Measurements from ENCODE around the gene FAM90A1. TPM values are rescaled to one million over a fixed set of nuclear protein-coding genes. Genes with fewer than 3 reads are reported as not detected.
A peak's percentile ranks its signal among the peaks of the same experiment; 100 is the strongest.
"Not testable (repeated sequence)": the region's sequence is repeated elsewhere in the genome, so short reads cannot be mapped to it uniquely, and the experiment has no call there.

FAM90A1 gene
- total RNA-seq, 1 donor from 2014 or later: not detected

DNA sequence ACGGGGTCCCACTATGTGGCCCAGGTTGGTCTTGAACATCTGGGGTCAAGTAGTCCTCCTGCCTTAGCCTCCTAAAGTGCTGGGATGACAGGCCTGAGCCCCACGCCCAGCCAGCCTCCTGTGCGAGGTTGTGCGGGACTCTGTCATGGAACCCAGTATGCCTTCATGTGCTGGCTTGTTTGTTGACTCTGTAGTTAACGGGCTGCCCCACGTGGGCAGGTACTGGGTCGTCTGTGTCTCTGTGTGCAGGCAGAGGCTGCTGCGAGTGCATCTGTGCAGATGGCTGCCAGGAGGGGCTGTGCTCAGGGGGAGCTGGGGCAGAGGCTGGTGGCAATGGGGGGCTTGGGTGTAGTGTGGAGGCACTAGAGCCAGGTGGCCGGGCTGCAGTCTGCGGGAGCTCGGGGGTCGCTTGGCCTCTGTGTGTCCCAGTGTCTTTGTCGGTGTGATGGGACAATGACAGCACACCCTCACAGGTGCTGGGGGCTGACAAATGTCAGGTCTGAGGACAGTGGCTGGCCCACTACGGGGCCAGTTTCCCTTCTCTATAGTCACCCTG, 6.0 kb upstream of the FAM90A1 start:
- not testable (repeated sequence) for DNase-seq (ENCODE audit: low spot score)

DNA sequence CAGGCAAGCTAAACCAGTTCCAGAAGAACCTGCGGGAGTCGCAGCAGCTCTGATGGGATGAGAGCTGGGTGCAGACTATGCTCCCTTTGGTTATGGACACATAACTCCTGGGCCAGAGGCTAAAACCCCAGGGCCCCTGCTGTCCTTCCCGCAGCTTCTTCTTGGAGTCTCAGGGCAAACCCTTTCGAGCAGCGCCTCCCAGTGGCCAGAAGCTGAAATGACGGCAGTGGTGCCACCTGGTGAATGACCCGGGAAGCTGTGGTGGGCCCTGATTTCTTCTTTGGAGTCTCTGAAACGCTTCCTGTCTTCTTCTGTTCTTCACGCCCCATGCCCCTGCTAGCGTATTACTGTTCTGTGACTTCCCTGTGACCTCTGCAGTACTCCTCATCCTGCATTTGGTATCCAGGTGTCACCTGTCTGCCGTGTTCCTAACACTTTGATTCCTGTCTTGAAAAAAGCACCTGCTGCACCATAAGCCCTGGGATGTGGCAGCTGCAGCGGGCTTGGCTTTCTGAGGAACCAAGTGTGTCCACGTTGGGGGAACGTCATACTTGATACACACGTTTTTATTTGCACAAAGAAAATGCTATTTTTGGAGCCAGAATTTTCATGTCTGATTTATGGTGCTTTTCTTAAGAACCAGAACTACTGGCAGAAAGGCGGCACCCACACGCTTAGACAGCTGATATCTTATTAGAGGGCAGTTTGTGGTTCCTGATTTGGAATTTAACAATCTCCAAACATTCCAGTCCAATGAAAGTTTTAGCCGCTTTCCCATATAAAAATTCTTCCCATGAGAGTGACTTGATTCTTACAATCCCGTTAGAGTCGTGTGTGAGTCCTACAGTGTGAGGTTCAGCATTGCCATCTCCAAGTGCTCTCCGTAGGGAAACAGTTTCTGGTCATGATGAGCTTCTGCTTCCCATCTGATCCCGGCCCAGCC, 4.5 kb upstream of the FAM90A1 start:
- DNase-seq (ENCODE audit: low spot score): peak; percentile 40

DNA sequence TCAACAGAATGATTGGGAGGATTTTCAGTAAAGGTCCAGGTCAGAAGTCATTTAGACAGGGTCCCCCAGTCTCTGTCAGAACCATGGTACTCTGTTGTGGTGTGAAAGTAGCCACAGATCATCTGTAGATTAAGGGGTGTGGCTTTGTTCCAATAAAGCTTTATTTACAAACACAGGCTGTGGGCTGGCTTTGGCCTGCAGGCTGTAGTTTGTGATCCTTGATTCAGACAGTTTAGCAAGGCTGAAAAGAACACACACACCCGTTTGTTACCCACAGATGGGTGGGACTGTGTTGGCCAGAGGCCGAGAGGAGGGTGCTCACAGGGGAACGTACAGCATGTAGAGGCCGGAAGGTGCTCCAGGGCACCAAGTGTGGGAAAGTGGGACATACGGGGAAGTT, 3.6 kb upstream of the FAM90A1 start:
- DNase-seq (ENCODE audit: low spot score): not testable (repeated sequence)

DNA sequence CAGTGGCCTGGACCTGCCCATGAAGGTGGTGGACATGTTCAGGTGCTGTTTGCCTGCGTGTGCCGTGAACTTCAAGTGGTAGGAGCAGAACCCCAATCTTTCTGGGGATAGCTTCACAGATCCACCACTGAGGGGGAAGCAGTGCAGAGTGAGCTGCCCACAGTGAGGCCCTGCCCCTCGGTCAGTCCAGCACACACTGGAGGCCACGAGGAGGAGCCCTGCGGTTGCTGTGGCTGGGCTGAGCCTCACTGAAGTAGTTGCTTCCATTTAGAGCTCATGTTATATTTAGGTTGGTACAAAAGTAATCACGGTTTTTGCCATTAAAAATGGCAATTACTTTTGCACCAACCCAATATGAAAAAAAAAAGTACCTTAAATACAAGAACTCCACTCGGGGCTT, 2.1 kb upstream of the FAM90A1 start:
- DNase-seq (ENCODE audit: low spot score): not testable (repeated sequence)

DNA sequence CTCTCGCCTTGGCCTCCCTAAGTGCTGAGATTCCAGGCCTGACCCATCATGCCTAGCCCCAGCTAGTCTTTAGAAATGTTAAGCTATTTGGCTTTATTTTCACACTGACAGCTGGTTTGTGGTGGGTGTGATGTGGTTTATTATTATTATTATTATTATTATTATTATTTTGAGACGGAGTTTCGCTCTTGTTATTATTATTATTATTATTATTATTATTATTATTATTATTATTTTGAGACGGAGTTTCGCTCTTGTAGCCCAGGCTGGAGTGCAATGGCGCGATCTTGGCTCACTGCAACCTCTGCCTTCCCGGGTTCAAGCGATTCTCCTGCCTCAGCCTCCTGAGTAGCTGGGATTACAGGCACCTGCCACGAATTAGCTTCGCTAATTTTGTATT, 1.2 kb upstream of the FAM90A1 start:
- DNase-seq (ENCODE audit: low spot score): not testable (repeated sequence)

DNA sequence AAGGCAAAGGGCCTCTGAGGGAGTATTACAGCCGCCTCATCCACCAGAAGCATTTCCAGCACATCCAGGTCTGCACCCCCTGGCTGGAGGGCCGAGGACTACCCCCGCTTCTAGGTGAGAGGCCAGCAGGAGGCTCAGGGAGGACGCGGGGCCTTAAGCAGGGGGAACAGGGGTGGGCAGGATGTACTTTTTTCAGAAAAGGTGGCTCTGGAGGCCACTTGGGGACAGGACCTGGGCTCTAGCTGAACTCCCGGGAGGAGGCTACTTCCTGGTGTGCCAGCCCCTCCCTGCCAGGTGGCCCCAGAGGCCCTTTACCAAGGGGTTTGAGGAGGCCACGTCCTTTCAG, 287 bp upstream of the FAM90A1 start:
- not testable (repeated sequence) for DNase-seq (ENCODE audit: low spot score)

DNA sequence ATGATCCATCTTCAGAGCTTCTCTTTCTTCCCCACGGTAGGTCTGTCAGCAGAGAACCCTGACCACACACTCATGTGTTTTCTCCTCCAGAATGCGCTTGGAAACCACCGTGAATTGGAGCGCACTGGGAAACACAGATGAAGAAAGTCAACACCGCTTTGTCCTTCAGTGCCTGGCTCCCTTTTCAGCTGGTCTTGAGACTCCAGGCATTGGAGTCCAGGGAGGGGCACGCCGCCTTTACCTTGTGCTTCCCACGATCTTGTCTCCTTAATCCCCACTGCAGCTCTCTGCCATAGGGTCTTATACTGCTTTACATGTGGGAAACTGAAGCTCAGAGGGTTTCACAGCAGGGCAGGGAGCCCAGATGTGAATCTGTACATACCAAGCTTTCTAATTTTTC, 1.1 kb downstream of the FAM90A1 start:
- no peak for DNase-seq (ENCODE audit: low spot score)

DNA sequence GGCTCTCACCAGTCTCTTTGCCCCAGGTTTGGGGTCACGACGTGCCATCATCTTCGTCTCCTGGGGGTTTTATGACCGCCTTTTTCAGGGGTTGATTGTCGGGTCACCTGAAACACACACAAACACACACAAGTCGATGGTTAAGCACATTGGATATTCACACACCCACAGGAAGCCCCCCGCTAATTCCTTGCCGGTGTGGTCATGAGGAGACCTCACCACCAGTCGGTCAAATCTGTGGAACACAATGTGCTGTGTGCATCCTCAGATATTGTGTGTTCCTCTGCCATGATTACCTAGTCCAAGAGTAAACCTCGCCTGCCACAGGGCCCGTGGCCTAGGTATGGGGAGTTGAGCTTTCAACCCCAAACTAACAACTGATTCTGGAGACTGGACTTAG, 2.6 kb downstream of the FAM90A1 start:
- not testable (repeated sequence) for DNase-seq (ENCODE audit: low spot score)

DNA sequence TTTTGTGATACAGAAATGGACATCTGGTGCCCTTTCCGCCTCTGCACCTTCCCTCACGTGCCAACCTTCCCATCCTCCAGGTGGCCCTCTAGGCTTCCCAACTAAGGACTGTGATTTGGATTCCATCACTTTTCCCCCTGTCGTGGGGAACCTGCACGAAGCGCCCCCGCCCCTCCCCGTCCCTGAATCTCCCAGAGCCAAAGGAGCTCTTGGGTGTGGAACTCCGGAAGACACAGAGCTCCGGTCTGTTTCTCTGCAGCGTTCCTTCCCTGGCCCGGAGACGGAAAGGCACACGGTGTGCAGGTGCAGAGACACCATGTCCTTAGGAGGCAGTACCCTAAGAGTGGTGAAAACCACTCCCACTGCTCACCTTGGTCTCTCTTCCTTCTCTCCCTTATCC, 3.8 kb downstream of the FAM90A1 start:
- not testable (repeated sequence) for DNase-seq (ENCODE audit: low spot score)

DNA sequence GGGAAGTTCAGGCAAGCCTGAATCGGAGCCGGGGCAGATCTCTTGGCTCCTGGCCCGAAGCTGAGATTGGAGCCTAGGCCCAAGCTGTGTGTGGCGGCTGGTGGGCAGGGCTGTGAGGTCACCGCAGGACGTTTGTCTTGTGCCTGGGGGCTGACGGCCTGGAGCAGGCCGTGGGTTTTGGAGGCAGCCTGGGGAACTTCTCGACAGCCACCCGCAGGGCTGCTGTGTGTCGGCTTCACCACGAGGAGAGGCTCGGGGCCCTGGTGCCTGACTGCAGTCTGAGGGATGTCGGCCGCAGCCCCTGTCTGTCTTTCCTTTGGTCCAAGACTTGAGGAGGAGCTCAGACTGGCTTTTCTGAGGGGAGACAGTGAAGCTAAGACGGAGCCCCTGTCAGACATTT, 5.1 kb downstream of the FAM90A1 start:
- not testable (repeated sequence) for DNase-seq (ENCODE audit: low spot score)

DNA sequence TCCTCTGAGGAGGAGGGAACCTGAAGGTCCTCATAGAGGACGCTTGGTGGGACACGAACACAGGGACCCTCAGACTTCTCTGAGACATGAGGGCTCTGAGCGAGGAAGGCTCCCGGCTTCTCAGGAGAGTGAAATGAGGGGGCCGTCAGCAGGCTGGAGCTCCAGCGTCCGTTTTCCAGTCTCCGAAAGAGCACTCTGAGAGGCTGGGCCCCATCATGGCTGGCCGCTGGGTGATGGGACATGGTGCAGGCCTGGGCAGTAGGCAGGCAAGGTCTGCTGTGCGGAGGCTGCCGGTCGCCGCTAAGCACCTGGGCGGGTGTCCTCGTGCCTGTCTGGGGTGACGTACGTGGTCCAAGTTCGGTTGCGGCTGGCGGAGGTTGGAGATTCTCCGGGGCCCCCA, 5.6 kb downstream of the FAM90A1 start:
- not testable (repeated sequence) for DNase-seq (ENCODE audit: low spot score)

DNA sequence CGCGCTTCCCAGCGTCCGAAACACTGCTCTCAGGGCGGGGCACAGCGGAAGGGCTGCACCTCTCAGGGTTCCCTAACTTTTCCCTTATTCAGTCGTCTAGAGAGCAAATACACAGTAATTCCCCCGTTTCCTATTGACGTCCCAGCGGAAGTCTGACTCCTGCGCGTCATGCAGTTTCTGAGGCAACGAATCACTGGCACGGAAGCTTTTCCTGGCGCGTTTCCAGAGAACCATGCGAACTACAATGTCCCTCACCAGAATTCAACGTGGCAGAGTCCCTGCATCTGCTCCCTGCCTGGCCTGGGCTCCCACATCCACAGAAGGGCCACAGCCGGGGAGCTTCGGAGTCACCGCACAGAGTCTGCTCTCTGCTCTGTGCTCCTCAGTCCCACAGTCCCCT, 6.0 kb downstream of the FAM90A1 start:
- DNase-seq (ENCODE audit: low spot score): not testable (repeated sequence)

DNA sequence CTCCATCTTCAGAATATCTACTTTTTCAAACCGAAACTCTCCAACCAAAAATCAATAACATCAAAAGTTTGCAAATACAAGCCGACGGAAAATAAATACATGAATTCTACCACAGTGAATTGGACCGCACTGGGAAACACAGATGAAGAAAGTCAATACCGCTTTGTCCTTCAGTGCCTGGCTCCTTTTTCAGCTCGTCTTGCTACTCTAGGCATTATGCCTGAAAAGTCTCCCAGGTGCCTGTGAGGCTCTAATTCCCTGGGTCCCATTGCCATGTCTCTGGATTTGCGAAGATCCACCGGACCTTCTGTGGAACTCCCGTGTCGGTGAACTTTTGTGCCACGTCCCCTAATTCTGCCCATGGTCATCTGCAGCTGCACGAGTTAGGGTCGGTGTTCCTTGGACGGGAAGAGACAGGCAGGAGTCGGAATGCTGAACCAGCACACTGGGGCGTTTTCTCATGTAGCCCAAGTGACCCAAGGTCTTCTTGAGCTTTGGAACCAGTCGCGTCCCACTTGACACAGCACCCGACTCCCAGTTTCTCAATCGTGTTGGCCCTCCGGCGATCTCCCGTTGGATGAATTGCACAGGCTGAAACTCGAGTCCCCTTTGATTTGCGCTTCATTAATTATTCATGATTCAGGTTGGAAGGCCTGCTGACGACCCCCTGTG, 8.6 kb downstream of the FAM90A1 start:
- DNase-seq (ENCODE audit: low spot score): not testable (repeated sequence)

DNA sequence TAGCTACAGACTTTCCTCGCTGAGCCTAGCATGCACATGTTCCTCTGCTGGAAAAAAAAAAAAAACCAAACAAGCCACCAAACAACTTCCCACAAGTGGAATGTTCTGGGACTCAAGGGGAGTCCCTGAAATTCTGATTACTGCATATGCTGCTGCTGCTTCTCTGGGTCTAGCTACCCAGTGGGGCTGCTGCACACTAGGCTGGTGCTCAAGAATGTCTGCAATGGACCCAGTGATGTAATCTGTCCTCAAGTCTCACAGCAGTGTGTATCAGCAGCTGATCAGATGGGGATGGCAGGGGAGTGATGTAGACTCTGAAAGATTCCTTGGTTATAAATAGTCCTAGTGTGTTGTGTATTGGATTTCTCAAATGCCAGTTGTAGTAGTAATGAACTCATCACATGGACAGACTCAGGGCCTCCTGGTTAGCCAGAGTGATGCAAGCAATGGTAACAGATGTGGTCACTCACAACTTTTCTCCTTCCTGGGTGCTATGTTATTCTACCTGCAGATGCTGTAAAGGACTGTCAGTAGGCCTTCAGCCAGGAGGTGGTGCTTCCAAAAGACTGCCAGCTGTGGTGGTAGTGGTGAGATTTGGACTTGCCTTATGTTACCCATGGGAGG, 29.6 kb downstream of the FAM90A1 start:
- DNase-seq (ENCODE audit: low spot score): not testable (repeated sequence)

DNA sequence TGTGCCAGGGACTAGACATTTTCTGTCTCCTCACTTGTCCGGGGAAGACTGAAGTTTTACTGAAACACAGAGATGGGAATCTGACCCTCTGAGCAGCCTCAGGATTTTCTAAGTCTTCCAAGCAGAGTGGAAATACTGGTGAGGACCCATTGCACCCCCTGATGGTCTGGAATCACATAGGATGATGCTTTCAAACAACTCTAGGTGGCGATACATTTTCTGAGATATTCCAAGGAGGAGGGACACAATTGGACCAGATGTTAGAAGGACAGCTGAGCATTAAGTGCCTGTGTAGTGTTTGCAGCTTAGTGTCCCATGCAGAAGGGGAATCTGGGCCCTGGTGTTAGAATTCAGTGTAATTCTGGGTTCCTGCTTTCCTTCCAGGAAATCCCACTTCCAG, 39.3 kb downstream of the FAM90A1 start:
- not testable (repeated sequence) for DNase-seq (ENCODE audit: low spot score)

DNA sequence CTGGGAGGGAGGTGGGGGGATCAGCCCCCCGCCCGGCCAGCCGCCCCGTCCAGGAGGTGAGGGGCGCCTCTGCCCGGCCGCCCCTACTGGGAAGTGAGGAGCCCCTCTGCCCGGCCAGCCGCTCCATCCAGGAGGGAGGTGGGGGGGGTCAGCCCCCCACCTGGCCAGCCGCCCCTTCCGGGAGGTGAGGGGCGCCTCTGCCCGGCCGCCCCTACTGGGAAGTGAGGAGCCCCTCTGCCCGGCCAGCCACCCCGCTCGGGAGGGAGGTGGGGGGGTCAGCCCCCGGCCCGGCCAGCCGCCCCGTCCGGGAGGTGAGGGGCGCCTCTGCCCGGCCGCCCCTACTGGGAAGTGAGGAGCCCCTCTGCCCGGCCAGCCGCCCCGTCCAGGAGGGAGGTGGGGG, 43.2 kb downstream of the FAM90A1 start:
- DNase-seq (ENCODE audit: low spot score): not testable (repeated sequence)

DNA sequence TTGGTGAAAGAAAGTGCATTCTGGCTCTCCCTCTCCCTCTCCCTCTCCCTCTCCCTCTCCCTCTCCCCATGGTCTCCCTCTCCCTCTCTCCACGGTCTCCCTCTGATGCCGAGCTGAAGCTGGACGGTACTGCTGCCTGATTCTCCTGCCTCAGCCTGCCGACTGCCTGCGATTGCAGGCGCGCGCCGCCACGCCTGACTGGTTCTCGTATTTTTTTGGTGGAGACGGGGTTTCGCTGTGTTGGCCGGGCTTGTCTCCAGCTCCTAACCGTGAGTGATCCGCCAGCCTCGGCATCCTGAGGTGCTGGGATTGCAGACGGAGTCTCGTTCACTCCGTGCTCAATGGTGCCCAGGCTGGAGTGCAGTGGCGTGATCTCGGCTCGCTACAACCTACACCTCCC, 44.1 kb downstream of the FAM90A1 start:
- DNase-seq (ENCODE audit: low spot score): not testable (repeated sequence)

DNA sequence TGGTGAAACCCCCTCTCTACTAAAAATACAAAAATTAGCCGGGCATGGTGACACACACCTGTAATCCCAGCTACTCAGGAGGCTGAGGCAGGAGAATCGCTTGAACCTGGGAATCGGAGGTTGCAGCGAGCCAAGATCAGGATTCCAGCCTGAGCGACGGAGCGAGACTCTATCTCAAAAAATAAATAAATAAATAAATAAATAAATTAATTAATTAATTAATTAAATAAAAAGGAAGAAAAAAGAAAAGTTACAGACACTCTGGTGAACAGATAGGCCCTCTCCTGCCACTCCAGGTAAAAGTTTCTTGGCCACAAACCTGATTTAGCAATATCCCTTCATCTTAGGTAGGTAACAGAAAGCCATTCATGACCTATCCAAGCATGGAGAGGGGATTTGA, 44.5 kb downstream of the FAM90A1 start:
- DNase-seq (ENCODE audit: low spot score): not testable (repeated sequence)

DNA sequence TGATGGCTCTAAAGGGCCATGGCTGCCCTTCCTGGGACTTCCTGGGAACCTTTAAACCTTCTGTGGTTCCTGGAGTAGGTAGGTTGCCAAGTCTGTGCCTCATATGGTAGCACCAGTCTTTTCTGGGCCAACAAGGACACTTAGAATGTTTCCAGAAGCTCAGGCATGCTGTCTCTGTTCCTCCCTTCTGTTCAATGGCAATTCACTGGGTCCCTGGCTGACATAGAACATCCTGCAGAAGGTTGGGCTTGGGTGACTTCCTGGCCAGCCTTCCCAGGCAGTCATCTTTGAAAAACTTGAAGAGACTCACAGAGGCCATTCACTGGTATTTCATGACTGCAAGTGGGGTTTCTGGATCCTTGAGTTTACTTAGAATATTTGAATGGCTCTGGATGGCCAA, 46.1 kb downstream of the FAM90A1 start:
- DNase-seq (ENCODE audit: low spot score): not testable (repeated sequence)

DNA sequence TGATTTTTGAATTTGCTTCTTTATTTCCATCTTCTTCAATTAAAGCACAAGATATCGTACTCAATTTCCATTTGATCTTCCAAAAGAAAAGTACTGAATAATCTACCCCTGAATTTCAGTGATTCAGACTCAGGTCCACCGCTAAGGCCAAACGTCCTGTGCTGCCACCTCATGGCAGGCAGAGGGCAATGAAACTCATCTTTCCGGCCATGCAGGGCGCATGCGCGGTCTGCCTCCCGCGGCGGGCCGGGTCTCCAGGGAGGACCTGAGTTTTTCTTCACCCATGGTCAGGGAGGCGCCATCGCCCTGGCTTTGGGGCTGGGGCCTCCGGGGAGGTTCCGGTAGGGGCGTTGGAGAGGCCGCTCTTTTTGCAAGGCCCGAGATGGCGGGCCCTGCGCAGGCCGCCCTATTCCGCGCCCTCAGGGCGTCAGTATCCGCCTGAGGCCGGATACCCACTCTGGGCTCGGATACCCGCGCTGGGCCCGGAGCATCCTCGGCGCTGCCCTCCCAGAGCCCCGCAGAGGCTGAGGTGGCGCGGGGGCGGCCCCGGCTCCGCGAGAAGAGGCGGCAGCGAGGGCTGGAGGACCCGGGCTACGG, 47.3 kb downstream of the FAM90A1 start:
- DNase-seq (ENCODE audit: low spot score): peak; percentile 57

DNA sequence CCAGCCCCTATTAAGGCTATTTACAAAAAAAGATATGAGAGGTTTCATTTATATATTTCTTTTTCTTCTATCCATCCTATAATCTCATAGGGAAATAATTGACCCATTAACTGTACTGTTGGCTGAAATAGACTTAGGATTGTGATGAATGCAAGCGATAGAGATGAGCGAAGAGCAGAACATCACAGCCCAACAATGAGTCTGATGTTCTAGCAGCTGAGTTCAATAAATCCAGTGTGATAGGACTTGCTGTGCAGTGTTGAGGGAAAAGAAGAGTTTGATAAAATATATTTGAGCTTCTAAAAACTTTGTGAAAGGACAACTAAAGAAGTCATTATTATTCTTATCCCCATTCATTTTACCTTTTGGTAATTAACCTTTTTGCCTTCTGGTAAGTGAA, 54.5 kb downstream of the FAM90A1 start:
- DNase-seq (ENCODE audit: low spot score): not testable (repeated sequence)
